Fibroblast of skin of back (primary cell): Measurements from ENCODE around the gene PRUNE2.

Source experiments
- DNase-seq: peaks from one replicate; pipeline ENCODE4 v3.0.0-alpha.2; 2013

PRUNE2 gene

DNA sequence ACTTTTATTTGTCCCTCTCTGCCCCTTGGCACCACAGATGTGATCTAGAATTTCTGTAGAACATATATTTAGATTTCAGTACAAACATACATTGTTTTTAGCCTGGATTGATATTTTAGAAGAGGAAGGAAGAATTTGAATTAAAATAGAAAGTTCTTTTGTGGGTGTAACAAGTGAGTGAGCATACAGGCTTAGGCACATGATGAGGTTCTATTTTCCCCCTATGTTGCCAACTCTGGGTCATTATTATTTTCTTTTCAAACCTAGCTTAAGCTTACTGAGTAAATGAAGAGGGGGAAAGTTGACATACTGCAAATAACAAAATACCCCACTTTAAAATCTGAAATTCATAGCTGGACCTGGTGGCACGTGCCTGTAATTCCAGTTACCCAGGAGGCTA is 344.0 kb downstream of the PRUNE2 start:
- DNase-seq = no peak
